ENCODE data around the gene OPN1MW3.
"Not testable (repeated sequence)": the region's sequence is repeated elsewhere in the genome, so short reads cannot be mapped to it uniquely, and the experiment has no call there.

DNA sequence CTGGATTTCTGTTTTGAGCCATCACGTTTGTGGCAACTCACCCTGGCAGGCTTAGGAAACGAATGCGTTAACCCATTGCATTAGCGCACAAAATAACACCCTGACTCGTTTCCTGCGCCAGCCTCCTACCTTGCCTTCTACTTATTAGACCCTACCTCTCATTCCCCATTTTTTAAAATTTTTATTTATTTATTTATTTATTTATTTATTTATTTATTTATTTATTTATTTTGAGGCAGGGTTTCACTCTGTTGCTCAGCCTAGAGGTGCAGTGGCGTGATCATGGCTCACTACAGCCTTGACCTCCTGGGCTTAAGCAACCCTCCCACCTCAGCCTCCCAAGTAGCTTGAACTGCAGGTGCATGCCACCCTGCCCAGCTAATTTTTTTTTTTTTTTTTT lies 45.6 kb downstream of the OPN1MW3 start:
- TF ChIP-seq CTCF (IDR thresholded peaks at IDR 0.05); POLR2A (IDR thresholded peaks at IDR 0.05; ENCODE audit: low read depth); POLR2AphosphoS5 (IDR thresholded peaks at IDR 0.05); EP300 (IDR thresholded peaks at IDR 0.05): not testable (repeated sequence)
